Measurements from ENCODE around the gene PLA2G3. TPM values are rescaled to one million over a fixed set of nuclear protein-coding genes. Genes with fewer than 3 reads are reported as not detected.
"Not testable (repeated sequence)": the region's sequence is repeated elsewhere in the genome, so short reads cannot be mapped to it uniquely, and the experiment has no call there.

Gene PLA2G3
- total RNA-seq, 1 donor from 2014 or later = not detected

DNA sequence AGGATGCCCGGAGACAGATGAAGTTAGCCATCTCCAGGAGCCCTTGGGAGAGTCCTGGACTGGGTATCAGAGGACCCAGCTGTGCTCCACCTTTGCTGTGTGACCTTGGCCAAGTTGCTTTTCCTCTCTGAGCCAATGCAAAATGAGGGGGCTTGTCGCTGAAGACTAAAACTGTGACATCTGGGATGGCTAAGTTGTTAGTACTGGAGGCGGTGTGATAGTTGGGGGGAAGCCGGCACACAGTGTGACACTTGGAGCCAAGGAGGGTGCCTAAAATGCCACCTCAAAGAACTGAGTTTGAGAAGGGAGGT is 17.1 kb downstream of the PLA2G3 start:
- no peak for DNase-seq (ENCODE audit: low spot score)

DNA sequence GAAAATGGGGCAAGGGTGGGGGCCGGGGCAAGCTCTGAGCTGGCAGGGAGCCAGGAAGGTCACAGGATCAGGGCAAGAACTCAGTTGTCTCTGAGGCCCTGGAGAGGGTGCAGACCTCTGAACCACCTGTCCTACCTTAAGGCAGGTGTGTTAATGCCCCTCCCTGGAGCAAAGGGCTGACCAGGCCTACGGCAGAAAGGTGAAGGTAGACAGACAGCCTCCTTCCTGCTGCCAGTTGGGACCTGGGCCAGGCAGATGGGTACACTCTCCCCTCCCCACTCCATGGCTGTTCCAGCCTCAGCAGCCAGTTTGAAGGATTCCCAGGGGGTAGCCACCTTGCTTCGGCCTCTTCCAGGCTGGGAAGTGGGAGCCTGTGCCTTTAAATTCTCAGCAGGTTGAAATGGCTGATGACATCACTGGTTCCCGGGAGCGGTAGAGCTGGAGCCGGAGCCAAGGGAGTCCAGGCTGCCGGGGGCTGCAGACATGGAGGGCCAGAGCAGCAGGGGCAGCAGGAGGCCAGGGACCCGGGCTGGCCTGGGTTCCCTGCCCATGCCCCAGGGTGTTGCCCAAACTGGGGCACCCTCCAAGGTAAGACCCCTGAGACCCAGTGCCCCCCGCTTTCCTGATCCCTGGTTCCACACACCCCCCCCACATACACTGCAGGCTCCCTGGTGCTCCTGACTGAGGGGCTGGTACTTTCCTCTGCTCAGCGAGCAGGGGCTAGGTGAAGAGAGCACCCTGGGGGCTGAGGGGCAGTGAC is 17.6 kb downstream of the PLA2G3 start, which contains the start of gene INPP5J:
Gene INPP5J (plus strand): TSS at position 435 of the 760 bp plus-strand sequence. CDS start 49 bp downstream, at position 484.
- DNase-seq (ENCODE audit: low spot score) = no peak

DNA sequence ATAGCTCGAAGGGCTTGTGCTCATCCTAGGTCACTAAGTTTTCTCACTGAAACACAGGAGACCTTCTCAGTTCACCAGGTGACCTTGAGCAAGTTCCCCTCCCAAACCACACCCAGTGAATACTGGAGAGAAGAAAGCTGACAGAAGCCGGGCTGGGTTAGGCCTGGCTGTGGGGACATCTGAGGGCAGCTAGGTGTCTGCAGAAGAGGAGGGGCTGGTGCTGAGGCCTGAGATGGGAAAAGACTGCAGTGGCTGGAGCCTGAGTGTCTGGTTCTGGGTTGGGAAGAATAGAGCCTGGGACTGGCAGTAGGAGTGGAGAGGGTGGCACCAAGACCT is 18.1 kb downstream of the PLA2G3 start:
- DNase-seq (ENCODE audit: low spot score) = no peak

DNA sequence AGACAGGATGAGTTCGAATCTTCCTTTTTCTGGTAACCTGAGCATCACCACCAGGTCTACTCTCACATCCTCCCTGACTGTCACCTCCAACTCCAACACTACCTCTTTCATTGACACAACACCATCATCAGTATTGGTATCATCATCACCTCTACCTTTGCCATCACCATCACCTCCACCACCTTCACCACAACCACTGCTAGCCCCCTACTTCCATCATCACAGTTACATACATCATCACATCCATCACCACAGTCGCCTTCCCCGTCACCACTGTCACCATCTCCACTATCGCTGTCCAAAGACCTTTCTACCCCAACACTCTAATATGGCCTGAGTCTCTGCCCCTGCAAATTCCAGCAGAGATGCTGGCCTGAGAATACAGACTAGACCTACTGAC is 18.9 kb downstream of the PLA2G3 start:
- no peak for DNase-seq (ENCODE audit: low spot score)

DNA sequence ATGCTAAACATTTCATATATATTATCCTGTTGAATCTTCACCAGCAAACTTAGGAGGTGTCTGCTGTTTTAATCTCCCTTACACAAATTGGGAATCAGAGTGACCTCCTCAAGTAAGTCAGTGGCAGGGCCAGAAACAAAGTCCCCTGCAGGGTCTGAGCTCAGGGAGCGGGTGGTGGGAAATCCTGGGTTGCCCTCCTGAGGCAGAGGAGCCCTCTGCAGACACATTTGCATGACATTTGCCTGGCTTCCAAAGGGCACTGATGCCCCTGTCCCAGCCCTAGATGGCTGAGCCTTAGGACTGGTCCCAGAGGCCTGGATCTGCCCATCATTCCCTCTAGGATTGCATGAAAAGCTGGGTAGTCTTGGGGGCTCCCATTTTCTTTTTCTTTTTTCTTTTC is 19.7 kb downstream of the PLA2G3 start:
- DNase-seq (ENCODE audit: low spot score) = no peak

DNA sequence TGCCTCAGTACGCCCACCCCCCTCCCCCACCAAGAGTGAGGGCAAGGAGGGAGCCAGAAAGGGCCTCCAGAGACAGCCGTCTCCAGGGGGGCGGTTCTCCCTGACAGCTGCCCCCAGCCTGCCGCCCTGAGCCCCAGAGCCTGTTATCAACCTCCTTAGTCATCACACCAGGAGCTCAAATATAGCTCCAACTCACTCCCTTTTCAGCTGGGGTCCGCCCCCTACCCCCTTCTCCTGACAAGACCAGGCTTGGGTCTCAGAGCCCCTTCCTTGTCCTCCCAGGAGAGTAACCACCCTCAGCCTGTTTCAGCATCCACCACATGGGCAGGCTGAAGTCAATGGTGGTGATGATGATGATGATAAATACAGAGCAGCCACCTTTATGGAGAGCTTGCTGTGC is 20.1 kb downstream of the PLA2G3 start:
- DNase-seq (ENCODE audit: low spot score) = no peak

DNA sequence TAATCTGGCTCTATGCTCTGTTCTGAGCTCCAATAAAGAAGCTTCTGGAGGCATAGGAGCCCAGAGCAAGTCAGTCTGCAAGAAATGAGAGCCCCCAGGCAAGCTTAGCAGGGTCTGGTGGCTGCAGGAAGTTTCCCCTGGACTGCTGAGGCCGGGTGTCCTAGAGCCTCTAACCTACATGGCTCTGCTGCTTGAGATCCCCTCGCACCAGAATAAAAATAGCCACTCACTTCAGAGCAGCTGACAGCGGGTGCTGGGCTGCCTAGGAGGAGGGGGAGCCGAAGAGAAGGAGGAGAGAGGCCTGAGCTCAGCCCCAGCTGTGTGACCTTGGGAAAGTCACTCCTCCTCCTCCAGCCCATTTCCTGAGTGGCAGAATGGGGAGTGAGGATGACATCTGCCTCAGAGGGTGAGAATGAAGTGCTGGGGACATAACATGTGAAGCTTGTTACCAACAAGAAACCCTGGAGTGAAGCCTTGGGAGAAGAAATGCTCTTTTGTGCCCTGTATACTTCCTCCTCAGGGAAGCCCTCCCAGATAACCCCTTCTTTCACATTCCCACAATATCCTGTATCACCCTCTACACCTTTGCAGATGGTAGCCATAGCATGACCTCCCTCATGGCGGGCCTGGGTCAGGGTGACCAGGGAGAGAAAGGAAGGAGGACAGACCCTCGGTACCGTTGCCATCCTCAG is 21.1 kb downstream of the PLA2G3 start:
- no peak for DNase-seq (ENCODE audit: low spot score)

DNA sequence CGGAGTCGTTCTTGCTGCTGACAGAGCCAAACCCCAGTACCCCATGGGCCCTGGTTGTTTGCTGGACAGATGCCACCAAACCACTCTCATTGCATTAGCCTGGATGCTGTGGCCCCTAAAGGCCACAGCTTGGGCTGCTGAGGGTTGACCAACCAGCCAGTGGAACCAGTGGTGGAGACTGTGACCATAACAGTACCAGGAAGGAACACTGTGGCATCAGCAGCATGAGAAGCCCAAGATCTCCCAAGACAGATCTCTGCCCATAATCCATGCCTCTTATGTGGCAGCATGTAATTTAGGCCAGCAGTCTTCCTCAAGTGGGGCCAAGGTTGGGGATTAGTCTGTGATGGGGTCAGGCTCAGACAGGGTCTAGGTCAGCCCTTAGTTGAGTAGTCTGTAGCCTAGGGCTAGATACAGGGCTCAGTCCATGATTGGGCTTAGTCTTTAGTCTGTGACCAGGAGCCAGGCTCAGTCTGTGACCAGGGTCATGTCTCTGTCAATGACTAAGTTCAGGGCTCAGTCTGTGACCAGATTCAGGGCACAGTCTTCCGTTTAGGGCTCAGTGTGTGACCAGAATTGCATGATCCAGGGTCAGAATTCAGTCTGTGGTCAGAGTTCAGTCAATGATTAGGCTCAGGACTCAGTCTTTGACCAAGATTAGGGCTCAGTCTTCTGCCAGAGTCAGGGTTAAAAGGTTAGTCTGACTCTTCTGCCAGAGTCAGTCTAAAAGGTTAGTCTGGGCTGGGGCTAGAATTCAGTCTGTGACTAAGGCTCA is 22.1 kb downstream of the PLA2G3 start:
- DNase-seq (ENCODE audit: low spot score) = no peak

DNA sequence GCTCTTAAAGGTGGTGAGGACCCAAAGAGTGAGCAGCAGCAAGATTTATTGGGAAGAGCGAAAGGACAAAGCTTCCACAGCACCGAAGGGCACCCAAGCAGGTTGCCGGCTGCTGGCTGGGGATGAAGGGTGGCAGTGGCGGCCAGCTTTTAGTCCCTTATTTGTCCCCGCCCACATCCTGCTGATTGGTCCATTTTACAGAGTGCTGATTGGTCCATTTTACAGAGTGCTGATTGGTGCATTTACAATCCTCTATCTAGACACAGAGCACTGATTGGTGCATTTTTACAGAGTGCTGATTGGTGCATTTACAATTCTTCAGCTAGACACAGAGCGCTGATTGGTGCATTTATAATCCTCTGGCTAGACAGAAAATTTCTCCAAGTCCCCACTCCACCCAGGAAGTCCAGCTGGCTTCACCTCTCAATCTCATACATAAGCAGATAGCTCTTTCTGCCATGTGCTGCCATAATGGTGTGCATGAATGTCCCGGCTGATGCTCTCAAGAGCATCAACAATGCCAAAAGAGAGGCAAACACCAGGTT is 27.7 kb downstream of the PLA2G3 start:
- not testable (repeated sequence) for DNase-seq (ENCODE audit: low spot score)

DNA sequence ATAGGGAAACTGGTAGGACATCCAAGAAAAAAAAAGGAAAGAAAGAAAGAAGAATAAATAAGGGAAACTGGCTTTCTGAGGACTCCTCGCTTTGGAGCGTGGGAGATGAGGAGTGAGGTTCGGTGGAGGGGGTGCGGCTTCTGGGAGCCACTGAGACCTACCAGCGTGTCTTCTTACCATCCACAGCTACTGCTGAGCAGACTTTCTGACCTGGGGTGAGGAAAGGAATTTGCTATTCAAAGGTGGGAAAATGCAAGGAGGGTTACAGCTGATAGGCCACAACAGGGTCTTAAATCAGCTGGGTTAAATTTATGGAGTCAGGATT is 32.5 kb downstream of the PLA2G3 start:
- DNase-seq (ENCODE audit: low spot score) = no peak

DNA sequence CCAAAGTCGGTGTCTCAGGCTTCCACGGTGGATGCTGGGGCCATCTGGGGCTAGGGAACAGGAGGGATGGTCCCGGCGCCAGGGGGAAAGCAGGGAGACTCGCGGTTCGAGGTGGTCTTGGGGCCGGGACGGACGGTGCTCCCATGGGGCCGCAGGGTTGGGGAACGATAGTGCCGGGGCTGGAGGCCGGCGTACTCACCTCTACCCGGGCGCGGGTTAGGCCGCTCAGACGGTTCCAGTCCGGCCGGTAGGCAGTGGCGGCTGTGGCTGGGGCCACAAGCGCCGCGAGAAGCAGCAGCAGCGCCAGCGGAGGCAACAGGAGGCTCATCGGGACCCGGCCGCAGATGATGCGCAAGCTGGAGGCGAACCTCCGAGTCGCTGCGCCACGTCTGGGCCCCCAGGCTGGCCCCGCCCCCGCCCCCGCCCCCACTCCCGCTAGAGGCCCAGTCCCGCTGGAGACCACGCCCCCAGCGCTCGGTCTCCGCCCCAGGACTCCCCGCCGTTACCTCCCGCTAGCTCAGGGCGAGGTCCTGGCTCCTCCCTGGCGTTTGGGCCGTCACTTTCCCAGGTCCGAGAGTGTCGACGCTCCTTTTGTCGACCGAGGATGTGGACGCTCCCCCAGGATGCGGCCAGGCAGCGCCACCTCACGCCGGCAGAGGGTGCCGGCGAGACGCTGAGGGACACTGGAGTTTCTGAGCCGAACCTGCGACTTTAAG is 33.0 kb downstream of the PLA2G3 start, which contains the start of gene SELENOM:
Gene SELENOM (minus strand): TSS at position 391 of the 716 bp plus-strand sequence. CDS start 63 bp downstream, at position 328.
- DNase-seq (ENCODE audit: low spot score) = peak; percentile 96

DNA sequence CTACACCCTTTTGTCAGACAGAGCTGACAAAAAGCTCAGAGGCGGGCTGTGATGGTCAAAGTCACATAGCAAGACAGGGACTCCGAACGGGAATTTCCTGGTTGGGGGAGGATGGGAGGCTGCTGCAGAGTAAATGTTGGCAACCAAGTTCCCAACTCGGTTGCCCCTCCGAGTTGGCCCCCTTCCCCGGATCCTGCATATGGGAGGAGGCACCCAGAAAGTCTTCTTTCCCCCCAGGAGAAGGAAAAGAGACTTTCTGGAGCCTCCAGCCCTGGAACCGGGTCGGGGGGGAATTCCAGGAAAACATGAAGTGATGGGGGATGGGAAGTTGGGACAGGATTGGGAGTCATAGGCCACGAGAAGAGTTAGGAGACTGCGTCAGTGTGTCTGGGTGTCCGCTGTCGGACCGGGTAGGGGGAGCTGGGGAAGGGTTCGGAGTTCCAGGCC is 33.6 kb downstream of the PLA2G3 start:
- no peak for DNase-seq (ENCODE audit: low spot score)

DNA sequence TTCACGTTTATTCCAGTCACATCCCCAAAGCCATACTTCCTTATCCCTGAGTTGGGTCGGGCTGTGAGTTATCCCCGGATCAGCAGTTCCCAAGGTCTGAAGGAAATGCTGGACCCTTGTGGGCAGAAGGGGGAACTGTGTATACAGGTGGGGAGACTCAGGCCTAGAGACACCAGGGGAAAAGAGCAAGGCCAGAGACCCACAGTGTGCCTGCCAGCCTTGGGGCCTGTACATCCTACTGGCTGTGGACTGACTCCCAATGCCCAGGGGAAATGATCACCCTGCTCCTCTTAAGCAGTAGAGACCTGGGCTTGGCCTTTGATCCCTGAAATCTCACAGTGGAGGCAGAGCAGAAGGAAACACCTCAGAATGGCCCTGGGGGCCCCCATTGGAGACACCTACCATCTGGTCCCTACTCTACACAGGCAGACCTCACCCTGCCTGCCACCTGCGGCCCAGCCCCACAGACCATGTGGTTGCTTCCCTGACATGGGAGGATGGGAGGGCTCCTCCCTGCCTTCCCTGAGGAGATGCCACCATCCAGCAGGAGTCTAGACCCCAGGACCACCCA is 34.2 kb downstream of the PLA2G3 start:
- no peak for DNase-seq (ENCODE audit: low spot score)

DNA sequence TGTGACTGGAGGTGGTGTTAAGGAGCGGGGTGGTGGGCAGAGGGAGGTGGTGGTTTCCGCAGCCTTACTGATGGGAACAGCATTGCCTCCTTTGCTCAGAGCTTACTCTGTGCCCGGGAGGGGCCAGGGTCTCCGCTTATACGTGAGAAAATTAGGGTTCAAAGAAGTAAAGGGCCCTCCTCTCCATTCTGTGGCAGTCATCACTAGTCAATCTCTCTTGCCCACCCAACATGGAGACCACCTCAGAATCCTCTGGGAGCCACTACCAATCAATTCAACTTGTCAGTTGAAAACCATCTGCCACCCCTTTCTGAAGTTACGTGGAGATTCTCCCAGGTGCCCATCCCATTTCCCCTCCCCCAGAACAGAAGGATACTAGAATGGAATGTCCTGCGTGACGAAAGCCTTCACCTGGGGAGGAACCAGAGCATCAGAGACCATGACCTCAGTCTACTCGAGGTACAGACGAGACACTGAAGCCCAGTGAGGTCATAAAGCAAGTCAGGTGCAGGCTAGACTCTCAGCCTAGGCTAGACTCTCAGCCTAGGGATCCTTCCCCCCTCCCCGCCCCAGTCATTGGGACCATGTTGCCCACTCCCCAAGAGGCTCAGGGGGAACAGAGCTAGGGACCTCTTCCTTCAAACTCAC is 34.9 kb downstream of the PLA2G3 start:
- no peak for DNase-seq (ENCODE audit: low spot score)

DNA sequence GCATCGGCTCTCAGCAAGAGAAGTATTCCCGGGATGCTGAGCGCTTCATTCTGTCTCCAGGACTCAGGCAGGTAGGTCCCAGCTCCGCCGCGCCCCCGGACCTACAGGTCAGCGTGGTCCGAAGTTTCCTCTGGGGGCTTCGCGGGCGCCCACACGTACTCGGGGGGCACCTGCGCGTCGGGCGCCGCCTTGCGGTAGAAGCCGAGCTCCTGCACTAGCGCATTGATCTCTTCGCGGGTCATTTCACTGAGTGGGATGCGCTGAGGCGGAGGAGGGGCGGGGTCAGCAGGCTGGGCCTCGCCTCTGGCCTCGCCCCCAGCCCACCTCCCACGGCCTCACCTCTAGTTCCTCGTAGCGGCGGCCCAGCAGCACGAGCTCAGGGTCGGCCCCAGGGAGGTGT is 35.4 kb downstream of the PLA2G3 start:
- DNase-seq (ENCODE audit: low spot score) = no peak

DNA sequence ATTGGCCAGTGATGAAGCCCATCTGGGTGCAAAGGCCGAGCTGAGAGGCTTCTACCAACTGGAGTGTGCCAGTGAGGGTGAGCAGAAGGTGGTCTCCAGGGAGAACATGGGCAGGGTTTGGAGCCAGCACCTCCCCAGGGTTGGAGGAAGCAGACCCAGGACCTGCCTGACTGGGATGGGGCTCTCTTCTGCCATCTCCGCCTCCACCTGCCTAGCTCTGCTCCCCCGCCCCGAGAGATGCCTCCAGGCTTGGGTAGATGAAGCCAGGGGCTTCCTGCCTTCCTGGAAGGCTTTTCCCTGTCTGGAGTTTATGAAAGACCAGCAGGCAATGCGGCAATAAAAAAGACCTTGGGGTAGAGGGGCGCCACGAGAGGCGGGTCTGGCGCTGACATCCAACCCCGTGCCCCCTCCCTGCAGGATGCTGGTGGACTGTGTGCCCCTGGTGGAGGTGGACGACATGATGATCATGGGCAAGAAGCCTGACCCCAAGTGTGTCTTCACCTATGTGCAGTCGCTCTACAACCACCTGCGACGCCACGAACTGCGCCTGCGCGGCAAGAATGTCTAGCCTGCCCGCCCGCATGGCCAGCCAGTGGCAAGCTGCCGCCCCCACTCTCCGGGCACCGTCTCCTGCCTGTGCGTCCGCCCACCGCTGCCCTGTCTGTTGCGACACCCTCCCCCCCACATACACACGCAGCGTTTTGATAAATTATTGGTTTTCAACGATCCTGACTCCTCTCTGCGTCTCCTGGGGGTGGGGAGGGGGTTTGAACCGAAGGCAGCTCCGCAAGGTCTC is 36.2 kb downstream of the PLA2G3 start:
- peak; percentile 74 for DNase-seq (ENCODE audit: low spot score)

DNA sequence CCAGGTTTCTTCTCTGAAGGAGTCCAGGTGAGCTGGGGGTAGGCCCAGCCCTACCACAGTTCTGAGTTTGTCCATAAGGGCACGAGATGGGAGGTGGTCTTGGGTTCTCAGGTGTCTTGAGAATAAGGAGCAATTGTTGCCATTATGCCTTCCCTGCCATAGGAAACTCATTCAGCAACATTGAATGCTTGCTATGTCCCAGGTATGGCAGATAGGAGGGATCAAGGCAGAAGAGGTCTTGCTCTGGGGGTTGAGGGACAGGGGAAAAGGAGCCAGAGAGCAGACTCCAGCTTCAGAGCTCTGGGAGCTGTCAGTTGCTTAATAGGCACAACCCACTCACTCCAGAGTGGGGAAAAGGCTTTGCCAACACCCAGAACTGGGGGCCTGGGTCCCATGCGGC is 37.2 kb downstream of the PLA2G3 start:
- DNase-seq (ENCODE audit: low spot score) = no peak

DNA sequence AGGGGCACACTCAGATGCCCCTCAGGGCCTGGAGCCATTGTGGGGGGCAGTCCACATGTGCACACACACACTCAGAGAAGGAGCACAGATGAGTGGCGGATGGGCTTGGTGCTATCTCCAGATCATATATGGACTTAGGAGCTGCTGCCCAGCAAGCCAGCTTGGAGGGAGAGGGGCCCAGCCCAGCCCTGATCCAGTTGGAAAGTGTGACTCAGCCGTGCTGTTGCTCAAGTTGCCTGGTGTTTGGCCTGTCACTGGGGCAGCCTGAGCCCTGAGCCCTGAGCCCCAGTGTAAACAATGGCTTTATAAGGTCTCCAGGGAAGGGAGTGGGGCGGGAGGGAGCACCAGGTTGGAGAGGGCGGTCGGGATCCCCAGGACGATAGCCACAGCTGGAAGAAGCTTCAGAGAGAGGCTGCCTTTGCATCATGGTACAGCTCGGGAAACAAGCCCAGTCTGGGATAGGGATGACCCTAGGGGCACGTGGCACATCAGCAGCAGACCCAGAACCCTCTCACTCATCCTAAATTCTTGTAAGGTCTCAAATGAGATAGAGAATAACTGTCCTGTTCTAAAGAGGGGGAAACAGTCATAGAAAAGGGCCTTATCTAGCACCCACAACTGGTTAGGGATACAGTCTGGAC is 37.7 kb downstream of the PLA2G3 start:
- DNase-seq (ENCODE audit: low spot score) = peak; percentile 90

DNA sequence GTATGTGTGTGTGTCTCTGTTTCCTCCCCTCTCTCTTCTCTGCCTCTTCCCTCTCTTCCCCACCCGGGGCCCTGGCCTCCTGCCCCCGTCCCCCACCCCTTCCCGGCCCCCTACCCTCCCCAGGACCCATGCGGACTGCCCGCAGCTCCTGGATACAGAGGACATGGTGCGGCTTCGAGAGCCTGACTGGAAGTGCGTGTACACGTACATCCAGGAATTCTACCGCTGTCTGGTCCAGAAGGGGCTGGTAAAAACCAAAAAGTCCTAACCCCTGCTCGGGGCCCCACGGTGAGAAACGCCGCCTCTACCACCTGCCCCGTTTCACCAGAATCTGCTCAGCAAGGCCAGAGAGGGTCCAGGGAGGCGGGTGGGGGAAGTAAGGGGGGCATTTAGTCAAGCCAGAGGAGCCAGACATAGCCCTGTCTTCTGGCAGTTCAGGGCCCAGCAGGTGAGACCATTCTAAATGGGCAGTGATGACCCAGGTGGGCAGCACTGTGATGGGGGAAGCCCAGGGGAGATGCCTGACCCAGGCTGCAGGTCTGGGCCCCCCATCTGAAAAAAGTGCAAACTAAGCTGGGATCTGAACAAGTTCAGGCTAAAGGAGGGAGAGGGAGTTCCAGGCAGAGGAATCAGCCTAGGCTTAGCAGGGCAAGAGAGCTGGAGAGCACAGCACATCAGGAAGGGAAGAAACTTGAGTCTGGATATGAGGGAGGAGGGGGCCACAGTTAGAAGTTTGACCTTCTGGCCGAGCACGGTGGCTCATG is 39.4 kb downstream of the PLA2G3 start:
- DNase-seq (ENCODE audit: low spot score) = no peak
